GM23338 (cell line): Measurements from ENCODE around the gene ACOX3. TPM values are rescaled to one million over a fixed set of nuclear protein-coding genes. Genes with fewer than 3 reads are reported as not detected.

Experiments used
- ATAC-seq: fragments of 200-7000 bp; cut with Tn5 transposase; 3 replicates; pipeline ENCODE4 v1.9.1; 2020
- DNase-seq: peaks from one replicate; pipeline ENCODE4 v3.0.0-alpha.2; 2015; ENCODE audit warnings: low spot score
- H2AFZ ChIP-seq: fragments of 200-600 bp; sonication (generic); 2 replicates; pipeline ENCODE4 v1.8.0; 2016; ENCODE audit warnings: antibody characterized with exemption, mild to moderate bottlenecking, moderate library complexity
- H3F3A ChIP-seq: fragments of 200-600 bp; sonication (generic); replicated peaks from 2 replicates; pipeline ENCODE4 v1.8.0; 2017; ENCODE audit warnings: antibody characterized with exemption, mixed run types, low read depth
- H3K27ac ChIP-seq: fragments of 200-600 bp; sonication (generic); 2 replicates; pipeline ENCODE4 v1.6.1; 2016; ENCODE audit warnings: low read depth
- H3K27me3 ChIP-seq: fragments of 200-600 bp; sonication (generic); 2 replicates; pipeline ENCODE4 v1.8.0; 2016; ENCODE audit warnings: mild to moderate bottlenecking, mixed run types, moderate library complexity; ENCODE audit not compliant: insufficient read depth
- H3K36me3 ChIP-seq: fragments of 200-600 bp; sonication (generic); 2 replicates; pipeline ENCODE4 v1.8.0; 2016; ENCODE audit warnings: mild to moderate bottlenecking; ENCODE audit not compliant: insufficient read depth
- H3K4me1 ChIP-seq: fragments of 200-600 bp; sonication (generic); 2 replicates; pipeline ENCODE4 v1.8.0; 2016; ENCODE audit warnings: mild to moderate bottlenecking, moderate library complexity; ENCODE audit not compliant: insufficient read depth
- H3K4me2 ChIP-seq: fragments of 200-600 bp; sonication (generic); 2 replicates; pipeline ENCODE4 v1.7.1; 2017; ENCODE audit warnings: mixed run types
- H3K4me3 ChIP-seq: fragments of 200-600 bp; sonication (generic); 2 replicates; pipeline ENCODE4 v1.6.1; 2016; ENCODE audit warnings: mixed run types
- H3K79me2 ChIP-seq: fragments of 200-600 bp; sonication (generic); replicated peaks from 2 replicates; pipeline ENCODE4 v1.8.0; 2017; ENCODE audit warnings: mild to moderate bottlenecking; ENCODE audit not compliant: insufficient read depth
- H3K9me2 ChIP-seq: fragments of 200-600 bp; sonication (generic); 2 replicates; pipeline ENCODE4 v1.8.0; 2017; ENCODE audit not compliant: insufficient read depth
- H4K20me1 ChIP-seq: fragments of 200-600 bp; sonication (generic); replicated peaks from 2 replicates; pipeline ENCODE4 v1.8.0; 2017; ENCODE audit warnings: mild to moderate bottlenecking; ENCODE audit not compliant: insufficient read depth
- H3K27ac Mint-ChIP-seq: 2 replicates; pipeline ENCODE4 v1.8.0; 2020; ENCODE audit warnings: inconsistent platforms, mild to moderate bottlenecking, moderate library complexity, mixed read lengths
- H3K27me3 Mint-ChIP-seq: 3 replicates; pipeline ENCODE4 v1.8.0; 2022; ENCODE audit warnings: low read depth, mild to moderate bottlenecking, moderate library complexity, mixed read lengths, inconsistent platforms; ENCODE audit not compliant: insufficient read depth, poor library complexity
- H3K36me3 Mint-ChIP-seq: 3 replicates; pipeline ENCODE4 v1.8.0; 2021; ENCODE audit warnings: low read depth, mild to moderate bottlenecking, inconsistent platforms, moderate library complexity, mixed read lengths
- H3K4me1 Mint-ChIP-seq: 3 replicates; pipeline ENCODE4 v1.8.0; 2020; ENCODE audit warnings: mild to moderate bottlenecking, inconsistent platforms, mixed read lengths
- H3K4me3 Mint-ChIP-seq: 3 replicates; pipeline ENCODE4 v1.8.0; 2021; ENCODE audit warnings: moderate library complexity, mild to moderate bottlenecking, inconsistent platforms, mixed read lengths
- H3K9me3 Mint-ChIP-seq: 3 replicates; pipeline ENCODE4 v1.8.0; 2020; ENCODE audit warnings: moderate library complexity, mild to moderate bottlenecking, inconsistent platforms, mixed read lengths
- CREB1 ChIP-seq: fragments of 250-450 bp; sonication (Bioruptor Pico); IDR thresholded peaks from 2 replicates; pipeline ENCODE4 v1.5.0; 2020; ENCODE audit warnings: low read depth, mild to moderate bottlenecking, moderate library complexity
- EZH2 ChIP-seq: fragments of 200-600 bp; sonication (generic); IDR thresholded peaks from one replicate; pipeline ENCODE4 v1.8.0; 2017; ENCODE audit warnings: antibody characterized with exemption, mild to moderate bottlenecking, low read depth; ENCODE audit not compliant: unreplicated experiment
- EZH2phosphoT487 ChIP-seq: fragments of 200-600 bp; sonication (generic); IDR thresholded peaks from one replicate; pipeline ENCODE4 v1.8.1; 2018; ENCODE audit warnings: antibody characterized with exemption; ENCODE audit not compliant: unreplicated experiment
- JUNB ChIP-seq: IDR thresholded peaks from one replicate; pipeline ENCODE4 v1.6.1; 2016; ENCODE audit warnings: antibody characterized with exemption; ENCODE audit not compliant: unreplicated experiment
- NANOG ChIP-seq: IDR thresholded peaks from 2 replicates; pipeline ENCODE4 v1.6.1; 2016; ENCODE audit warnings: antibody characterized with exemption, borderline replicate concordance
- POLR2AphosphoS5 ChIP-seq: IDR thresholded peaks from 2 replicates; pipeline ENCODE4 v1.6.1; 2016; ENCODE audit warnings: antibody characterized with exemption, low read depth
- STAT1 ChIP-seq: IDR thresholded peaks from one replicate; pipeline ENCODE4 v1.6.1; 2016; ENCODE audit warnings: antibody characterized with exemption; ENCODE audit not compliant: unreplicated experiment
- ZNF114 ChIP-seq: fragments of 250-450 bp; sonication (Bioruptor Pico); IDR thresholded peaks from 2 replicates; pipeline ENCODE4 v1.5.0; 2020; ENCODE audit warnings: mild to moderate bottlenecking, moderate library complexity
- ZNF331 ChIP-seq: fragments of 250-450 bp; sonication (Bioruptor Pico); IDR thresholded peaks from 2 replicates; pipeline ENCODE4 v1.5.0; 2020; ENCODE audit warnings: low read depth, mild to moderate bottlenecking, moderate library complexity
- polyA plus RNA-seq: library from polyadenylated mRNA; unstranded; fragments of >200 nt; fragmentation: Nextera tagmentation; extraction: Ambion mirVana; gene quantifications from 2 replicates; pipeline ENCODE4 v1.2.1, GENCODE V29; 2016
- total RNA-seq: library from RNA; depleted of rRNA; stranded (reverse); fragments of >200 nt; shearing (Covaris generic); gene quantifications from 2 replicates; pipeline ENCODE4 v1.2.3, GENCODE V29; 2014
- TF ChIP-seq, protein P1 (sequence below): IDR thresholded peaks from 2 replicates; pipeline ENCODE4 v1.6.1; 2016; ENCODE audit warnings: antibody characterized with exemption
- TF ChIP-seq, protein P2 (sequence below): fragments of 250-450 bp; sonication (Bioruptor Pico); IDR thresholded peaks from 2 replicates; pipeline ENCODE4 v1.5.0; 2020; ENCODE audit warnings: mild to moderate bottlenecking, moderate library complexity
- TF ChIP-seq, protein P3 (sequence below): IDR thresholded peaks from one replicate; pipeline ENCODE4 v1.6.1; 2018; ENCODE audit warnings: antibody characterized with exemption; ENCODE audit not compliant: unreplicated experiment
- TF ChIP-seq, protein P4 (sequence below), 2 experiments: fragments of 200-600 bp in 1 of 2; sonication (generic) in 1 of 2; conservative IDR thresholded peaks; 2 replicates each; pipeline versions ENCODE4 v1.5.1 to v1.6.1; 2016 to 2017; ENCODE audit warnings: antibody characterized with exemption in 2 of 2, low read depth in 2 of 2, mild to moderate bottlenecking in 2 of 2, moderate library complexity in 1 of 2

ACOX3 gene
- total and polyA plus RNA-seq, 2 experiments from 2014 or later = 6.4 to 17.2 TPM

DNA sequence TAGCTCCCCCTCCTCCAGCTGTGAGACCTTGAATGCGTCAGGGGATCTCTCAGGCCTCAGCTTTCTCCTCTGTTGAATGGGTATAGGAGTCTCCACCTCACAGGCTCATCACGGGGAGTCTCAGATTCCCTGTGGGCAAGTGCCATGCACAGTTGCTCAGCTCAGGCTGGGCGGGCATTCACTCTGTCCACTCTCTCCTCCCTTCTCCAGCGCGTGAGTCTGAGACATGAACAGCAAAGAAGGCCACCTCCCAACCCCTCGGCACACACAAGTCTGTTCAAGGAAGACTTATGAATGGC, 111.0 kb downstream of the ACOX3 start:
- Histone ChIP-seq H2AFZ (no peak overlapping the region), H3K4me3 (no peak overlapping the region), H3K4me1 (no peaks in the 10 kb centered on the region), H3K4me2 (no peak overlapping the region), H3K27me3 (no peaks in the 10 kb centered on the region), H3K79me2 (no peaks in the 10 kb centered on the region), H4K20me1 (no peaks in the 10 kb centered on the region), H3F3A (no peaks in the 10 kb centered on the region), H3K36me3 (no peaks in the 10 kb centered on the region), H3K27ac (no peak overlapping the region), H3K9me2 (no peaks in the 10 kb centered on the region)
- ATAC-seq (no peak), DNase-seq (no peak)
- Mint-ChIP-seq H3K4me1 (no peaks in the 10 kb centered on the region; the same call in 2 of the 3 replicates), H3K9me3 (peaks cover under 1% of the 10 kb centered on the region; the same call in 2 of the 3 replicates), H3K27me3 (no peaks in the 10 kb centered on the region), H3K36me3 (no peaks in the 10 kb centered on the region), H3K4me3 (no peak overlapping the region), H3K27ac (no peak overlapping the region)
- TF ChIP-seq EZH2phosphoT487 (no peak), ZNF331 (no peak), STAT1 (no peak), JUNB (no peak), EZH2 (no peak), POLR2AphosphoS5 (no peak), CREB1 (CRISPR knock-in tag) (no peak), NANOG (no peak), ZNF114 (no peak)
- TF ChIP-seq, protein P1, sequence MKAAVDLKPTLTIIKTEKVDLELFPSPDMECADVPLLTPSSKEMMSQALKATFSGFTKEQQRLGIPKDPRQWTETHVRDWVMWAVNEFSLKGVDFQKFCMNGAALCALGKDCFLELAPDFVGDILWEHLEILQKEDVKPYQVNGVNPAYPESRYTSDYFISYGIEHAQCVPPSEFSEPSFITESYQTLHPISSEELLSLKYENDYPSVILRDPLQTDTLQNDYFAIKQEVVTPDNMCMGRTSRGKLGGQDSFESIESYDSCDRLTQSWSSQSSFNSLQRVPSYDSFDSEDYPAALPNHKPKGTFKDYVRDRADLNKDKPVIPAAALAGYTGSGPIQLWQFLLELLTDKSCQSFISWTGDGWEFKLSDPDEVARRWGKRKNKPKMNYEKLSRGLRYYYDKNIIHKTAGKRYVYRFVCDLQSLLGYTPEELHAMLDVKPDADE = no peak
- TF ChIP-seq, protein P2, sequence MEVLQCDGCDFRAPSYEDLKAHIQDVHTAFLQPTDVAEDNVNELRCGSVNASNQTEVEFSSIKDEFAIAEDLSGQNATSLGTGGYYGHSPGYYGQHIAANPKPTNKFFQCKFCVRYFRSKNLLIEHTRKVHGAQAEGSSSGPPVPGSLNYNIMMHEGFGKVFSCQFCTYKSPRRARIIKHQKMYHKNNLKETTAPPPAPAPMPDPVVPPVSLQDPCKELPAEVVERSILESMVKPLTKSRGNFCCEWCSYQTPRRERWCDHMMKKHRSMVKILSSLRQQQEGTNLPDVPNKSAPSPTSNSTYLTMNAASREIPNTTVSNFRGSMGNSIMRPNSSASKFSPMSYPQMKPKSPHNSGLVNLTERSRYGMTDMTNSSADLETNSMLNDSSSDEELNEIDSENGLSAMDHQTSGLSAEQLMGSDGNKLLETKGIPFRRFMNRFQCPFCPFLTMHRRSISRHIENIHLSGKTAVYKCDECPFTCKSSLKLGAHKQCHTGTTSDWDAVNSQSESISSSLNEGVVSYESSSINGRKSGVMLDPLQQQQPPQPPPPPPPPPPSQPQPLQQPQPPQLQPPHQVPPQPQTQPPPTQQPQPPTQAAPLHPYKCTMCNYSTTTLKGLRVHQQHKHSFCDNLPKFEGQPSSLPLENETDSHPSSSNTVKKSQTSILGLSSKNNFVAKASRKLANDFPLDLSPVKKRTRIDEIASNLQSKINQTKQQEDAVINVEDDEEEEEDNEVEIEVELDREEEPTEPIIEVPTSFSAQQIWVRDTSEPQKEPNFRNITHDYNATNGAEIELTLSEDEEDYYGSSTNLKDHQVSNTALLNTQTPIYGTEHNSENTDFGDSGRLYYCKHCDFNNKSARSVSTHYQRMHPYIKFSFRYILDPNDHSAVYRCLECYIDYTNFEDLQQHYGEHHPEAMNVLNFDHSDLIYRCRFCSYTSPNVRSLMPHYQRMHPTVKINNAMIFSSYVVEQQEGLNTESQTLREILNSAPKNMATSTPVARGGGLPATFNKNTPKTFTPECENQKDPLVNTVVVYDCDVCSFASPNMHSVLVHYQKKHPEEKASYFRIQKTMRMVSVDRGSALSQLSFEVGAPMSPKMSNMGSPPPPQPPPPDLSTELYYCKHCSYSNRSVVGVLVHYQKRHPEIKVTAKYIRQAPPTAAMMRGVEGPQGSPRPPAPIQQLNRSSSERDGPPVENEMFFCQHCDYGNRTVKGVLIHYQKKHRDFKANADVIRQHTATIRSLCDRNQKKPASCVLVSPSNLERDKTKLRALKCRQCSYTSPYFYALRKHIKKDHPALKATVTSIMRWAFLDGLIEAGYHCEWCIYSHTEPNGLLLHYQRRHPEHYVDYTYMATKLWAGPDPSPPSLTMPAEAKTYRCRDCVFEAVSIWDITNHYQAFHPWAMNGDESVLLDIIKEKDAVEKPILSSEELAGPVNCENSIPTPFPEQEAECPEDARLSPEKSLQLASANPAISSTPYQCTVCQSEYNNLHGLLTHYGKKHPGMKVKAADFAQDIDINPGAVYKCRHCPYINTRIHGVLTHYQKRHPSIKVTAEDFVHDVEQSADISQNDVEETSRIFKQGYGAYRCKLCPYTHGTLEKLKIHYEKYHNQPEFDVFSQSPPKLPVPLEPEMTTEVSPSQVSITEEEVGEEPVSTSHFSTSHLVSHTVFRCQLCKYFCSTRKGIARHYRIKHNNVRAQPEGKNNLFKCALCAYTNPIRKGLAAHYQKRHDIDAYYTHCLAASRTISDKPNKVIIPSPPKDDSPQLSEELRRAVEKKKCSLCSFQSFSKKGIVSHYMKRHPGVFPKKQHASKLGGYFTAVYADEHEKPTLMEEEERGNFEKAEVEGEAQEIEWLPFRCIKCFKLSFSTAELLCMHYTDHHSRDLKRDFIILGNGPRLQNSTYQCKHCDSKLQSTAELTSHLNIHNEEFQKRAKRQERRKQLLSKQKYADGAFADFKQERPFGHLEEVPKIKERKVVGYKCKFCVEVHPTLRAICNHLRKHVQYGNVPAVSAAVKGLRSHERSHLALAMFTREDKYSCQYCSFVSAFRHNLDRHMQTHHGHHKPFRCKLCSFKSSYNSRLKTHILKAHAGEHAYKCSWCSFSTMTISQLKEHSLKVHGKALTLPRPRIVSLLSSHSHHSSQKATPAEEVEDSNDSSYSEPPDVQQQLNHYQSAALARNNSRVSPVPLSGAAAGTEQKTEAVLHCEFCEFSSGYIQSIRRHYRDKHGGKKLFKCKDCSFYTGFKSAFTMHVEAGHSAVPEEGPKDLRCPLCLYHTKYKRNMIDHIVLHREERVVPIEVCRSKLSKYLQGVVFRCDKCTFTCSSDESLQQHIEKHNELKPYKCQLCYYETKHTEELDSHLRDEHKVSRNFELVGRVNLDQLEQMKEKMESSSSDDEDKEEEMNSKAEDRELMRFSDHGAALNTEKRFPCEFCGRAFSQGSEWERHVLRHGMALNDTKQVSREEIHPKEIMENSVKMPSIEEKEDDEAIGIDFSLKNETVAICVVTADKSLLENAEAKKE (CRISPR knock-in tag) = no peak
- TF ChIP-seq, protein P3, sequence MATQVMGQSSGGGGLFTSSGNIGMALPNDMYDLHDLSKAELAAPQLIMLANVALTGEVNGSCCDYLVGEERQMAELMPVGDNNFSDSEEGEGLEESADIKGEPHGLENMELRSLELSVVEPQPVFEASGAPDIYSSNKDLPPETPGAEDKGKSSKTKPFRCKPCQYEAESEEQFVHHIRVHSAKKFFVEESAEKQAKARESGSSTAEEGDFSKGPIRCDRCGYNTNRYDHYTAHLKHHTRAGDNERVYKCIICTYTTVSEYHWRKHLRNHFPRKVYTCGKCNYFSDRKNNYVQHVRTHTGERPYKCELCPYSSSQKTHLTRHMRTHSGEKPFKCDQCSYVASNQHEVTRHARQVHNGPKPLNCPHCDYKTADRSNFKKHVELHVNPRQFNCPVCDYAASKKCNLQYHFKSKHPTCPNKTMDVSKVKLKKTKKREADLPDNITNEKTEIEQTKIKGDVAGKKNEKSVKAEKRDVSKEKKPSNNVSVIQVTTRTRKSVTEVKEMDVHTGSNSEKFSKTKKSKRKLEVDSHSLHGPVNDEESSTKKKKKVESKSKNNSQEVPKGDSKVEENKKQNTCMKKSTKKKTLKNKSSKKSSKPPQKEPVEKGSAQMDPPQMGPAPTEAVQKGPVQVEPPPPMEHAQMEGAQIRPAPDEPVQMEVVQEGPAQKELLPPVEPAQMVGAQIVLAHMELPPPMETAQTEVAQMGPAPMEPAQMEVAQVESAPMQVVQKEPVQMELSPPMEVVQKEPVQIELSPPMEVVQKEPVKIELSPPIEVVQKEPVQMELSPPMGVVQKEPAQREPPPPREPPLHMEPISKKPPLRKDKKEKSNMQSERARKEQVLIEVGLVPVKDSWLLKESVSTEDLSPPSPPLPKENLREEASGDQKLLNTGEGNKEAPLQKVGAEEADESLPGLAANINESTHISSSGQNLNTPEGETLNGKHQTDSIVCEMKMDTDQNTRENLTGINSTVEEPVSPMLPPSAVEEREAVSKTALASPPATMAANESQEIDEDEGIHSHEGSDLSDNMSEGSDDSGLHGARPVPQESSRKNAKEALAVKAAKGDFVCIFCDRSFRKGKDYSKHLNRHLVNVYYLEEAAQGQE = no peak
- TF ChIP-seq, protein P4, sequence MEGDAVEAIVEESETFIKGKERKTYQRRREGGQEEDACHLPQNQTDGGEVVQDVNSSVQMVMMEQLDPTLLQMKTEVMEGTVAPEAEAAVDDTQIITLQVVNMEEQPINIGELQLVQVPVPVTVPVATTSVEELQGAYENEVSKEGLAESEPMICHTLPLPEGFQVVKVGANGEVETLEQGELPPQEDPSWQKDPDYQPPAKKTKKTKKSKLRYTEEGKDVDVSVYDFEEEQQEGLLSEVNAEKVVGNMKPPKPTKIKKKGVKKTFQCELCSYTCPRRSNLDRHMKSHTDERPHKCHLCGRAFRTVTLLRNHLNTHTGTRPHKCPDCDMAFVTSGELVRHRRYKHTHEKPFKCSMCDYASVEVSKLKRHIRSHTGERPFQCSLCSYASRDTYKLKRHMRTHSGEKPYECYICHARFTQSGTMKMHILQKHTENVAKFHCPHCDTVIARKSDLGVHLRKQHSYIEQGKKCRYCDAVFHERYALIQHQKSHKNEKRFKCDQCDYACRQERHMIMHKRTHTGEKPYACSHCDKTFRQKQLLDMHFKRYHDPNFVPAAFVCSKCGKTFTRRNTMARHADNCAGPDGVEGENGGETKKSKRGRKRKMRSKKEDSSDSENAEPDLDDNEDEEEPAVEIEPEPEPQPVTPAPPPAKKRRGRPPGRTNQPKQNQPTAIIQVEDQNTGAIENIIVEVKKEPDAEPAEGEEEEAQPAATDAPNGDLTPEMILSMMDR (conservative IDR thresholded peaks at IDR 0.05; ENCODE audit: low read depth in 2 of 2) = no peak
